Tibial nerve (tissue), 4 donors: ENCODE measurements around the gene SEMA3G. TPM values are rescaled to one million over a fixed set of nuclear protein-coding genes. Genes with fewer than 3 reads are reported as not detected.

Source experiments
- DNase-seq, 2 donors: peaks; one replicate each; pipeline ENCODE4 v3.0.0-alpha.2; 2019; ENCODE audit warnings: low spot score in 2 of 2
- H3K27ac ChIP-seq, 4 donors: fragments of 200-600 bp; sonication (generic) in 3 of 4; one replicate each; pipeline ENCODE4 v1.5.1; 2017 to 2019; ENCODE audit warnings: mild to moderate bottlenecking in 1 of 4
- H3K27me3 ChIP-seq, 2 donors: fragments of 200-600 bp; sonication (generic) in 1 of 2; one replicate each; pipeline versions ENCODE4 v1.5.1 to v1.6.0; 2017 to 2019
- H3K36me3 ChIP-seq, 3 donors: fragments of 200-600 bp; sonication (generic); one replicate each; pipeline ENCODE4 v1.5.1; 2018 to 2019
- H3K4me1 ChIP-seq, 4 donors: fragments of 200-600 bp; sonication (generic) in 3 of 4; one replicate each; pipeline ENCODE4 v1.5.1; 2017 to 2019
- H3K4me3 ChIP-seq, 4 donors: fragments of 200-600 bp; sonication (generic) in 3 of 4; one replicate each; pipeline ENCODE4 v1.5.1; 2017 to 2019; ENCODE audit warnings: mild to moderate bottlenecking in 1 of 4, moderate library complexity in 1 of 4
- H3K9me3 ChIP-seq, 4 donors: fragments of 200-600 bp; sonication (generic) in 3 of 4; one replicate each; pipeline ENCODE4 v1.5.1; 2017 to 2019
- EP300 ChIP-seq, 2 donors: sonication (generic); formaldehyde crosslinking; IDR thresholded peaks; one replicate each; pipeline ENCODE4 v1.6.1; 2017; ENCODE audit warnings: antibody characterized with exemption in 2 of 2, mild to moderate bottlenecking in 1 of 2
- POLR2A ChIP-seq, 2 donors: fragments of 450-650 bp; IDR thresholded peaks; one replicate each; pipeline ENCODE4 v1.6.1; 2017; ENCODE audit warnings: antibody characterized with exemption in 2 of 2, mild to moderate bottlenecking in 2 of 2, moderate library complexity in 2 of 2
- WGBS, 2 donors: methylation state at CpG; one replicate each; pipeline ENCODE4 v1.1.5; 2018; 5-methylcytosine and 5-hydroxymethylcytosine counted together
- total RNA-seq, 4 donors: library from RNA; depleted of rRNA; stranded (reverse); fragments of >200 nt; gene quantifications; one replicate each; pipeline ENCODE4 v1.1.0, GENCODE V29; 2016
- TF ChIP-seq, protein P1 (sequence below), 5 experiments: fragments of 200-600 bp in 3 of 5; fragments of 450-650 bp in 2 of 5; sonication (generic) in 3 of 5; IDR thresholded peaks; one replicate each; pipeline ENCODE4 v1.5.1; 2016 to 2019; ENCODE audit warnings: antibody characterized with exemption in 5 of 5, mild to moderate bottlenecking in 3 of 5, moderate library complexity in 2 of 5

Gene SEMA3G
- total RNA-seq, 4 donors from 2014 or later: 11.5 to 67.5 (median 32.7) TPM

DNA sequence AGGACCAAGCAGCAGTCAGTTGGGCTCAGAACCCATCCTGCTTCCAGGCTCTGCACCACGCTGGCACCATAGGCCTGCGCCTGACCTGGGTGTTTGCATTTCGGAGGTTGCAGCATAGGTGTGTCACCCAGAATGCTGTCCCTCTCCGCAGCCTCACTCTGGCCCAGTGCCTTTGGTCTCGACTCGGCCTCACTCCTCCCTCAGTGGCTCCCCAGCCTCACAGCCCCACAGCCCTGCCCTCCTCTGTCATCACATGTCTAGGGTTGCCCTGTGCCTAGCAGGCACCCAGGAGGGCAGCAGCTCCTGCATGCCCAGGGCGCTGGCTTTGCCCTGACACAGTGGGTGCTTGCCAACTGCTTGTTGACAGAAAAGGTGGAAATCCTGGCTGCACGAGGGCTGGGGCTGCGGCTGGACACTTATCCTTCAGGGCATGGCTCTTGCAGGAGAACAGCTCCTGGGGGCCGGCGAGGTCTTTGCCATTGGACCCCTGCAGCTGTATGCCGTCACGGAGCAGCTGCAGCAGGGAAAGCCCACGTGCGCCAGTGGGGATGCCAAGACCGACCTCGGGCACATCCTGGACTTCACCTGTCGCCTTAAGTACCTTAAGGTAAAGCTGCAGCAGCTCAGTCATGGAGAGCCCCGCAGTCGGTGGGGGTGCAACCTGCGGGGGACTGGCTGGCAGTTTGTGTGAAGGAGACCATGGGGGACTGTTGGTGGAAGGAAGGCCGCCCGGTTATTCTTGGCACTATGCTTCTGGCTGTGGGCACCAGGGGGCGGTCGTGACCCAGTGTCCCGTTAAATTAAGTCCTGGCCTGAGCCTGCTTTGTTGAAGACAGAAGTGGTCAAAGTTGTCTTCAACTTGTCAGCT lies 26.7 kb upstream of the SEMA3G start:
- Histone ChIP-seq H3K4me1 (peaks cover 0 to 70% (median 20%) of the 10 kb centered on the region in 4 donors), H3K36me3 (peaks cover 0 to 71% (median 3%) of the 10 kb centered on the region in 3 donors), H3K4me3 (no peak overlapping the region), H3K27ac (peak overlapping the region in 1 of 4 donors; percentile 50), H3K27me3 (no peaks in the 10 kb centered on the region), H3K9me3 (no peaks in the 10 kb centered on the region)
- WGBS, 2 donors: 59 to 66% methylated on average over 12 to 26 of the region's 26 CpGs
- TF ChIP-seq, protein P1, sequence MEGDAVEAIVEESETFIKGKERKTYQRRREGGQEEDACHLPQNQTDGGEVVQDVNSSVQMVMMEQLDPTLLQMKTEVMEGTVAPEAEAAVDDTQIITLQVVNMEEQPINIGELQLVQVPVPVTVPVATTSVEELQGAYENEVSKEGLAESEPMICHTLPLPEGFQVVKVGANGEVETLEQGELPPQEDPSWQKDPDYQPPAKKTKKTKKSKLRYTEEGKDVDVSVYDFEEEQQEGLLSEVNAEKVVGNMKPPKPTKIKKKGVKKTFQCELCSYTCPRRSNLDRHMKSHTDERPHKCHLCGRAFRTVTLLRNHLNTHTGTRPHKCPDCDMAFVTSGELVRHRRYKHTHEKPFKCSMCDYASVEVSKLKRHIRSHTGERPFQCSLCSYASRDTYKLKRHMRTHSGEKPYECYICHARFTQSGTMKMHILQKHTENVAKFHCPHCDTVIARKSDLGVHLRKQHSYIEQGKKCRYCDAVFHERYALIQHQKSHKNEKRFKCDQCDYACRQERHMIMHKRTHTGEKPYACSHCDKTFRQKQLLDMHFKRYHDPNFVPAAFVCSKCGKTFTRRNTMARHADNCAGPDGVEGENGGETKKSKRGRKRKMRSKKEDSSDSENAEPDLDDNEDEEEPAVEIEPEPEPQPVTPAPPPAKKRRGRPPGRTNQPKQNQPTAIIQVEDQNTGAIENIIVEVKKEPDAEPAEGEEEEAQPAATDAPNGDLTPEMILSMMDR (IDR thresholded peaks at IDR 0.05): peak; percentile 56 to 76 (median 71)
- TF ChIP-seq EP300 (IDR thresholded peaks at IDR 0.05): peak in 1 of 2 donors; percentile 18
- TF ChIP-seq POLR2A (IDR thresholded peaks at IDR 0.05): no peak
- peak; percentile 55 to 67 for DNase-seq

DNA sequence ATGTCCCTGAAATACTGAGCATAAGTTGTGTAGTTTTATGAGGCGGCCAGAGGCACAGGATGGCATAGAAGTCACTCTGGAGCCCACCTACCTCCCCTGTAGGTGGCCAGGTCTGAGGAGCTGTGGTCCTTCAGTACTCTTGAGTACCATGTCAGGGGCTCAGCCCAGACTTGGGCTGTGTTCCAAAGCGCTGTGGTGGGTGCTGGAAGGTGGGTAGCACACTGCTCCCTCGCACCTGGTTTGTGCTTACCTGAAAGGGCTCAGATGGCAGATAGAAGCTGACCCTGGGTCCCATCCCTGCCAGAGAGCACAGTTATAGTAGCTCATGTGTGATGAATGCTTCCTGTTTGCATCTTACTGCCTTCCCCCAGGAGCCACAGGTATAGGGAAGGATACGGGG lies 26.0 kb upstream of the SEMA3G start:
- Histone ChIP-seq H3K27ac (peak overlapping the region in 1 of 4 donors; percentile 67), H3K36me3 (peaks cover 0 to 64% (median 3%) of the 10 kb centered on the region in 3 donors), H3K4me1 (peaks cover 0 to 77% (median 20%) of the 10 kb centered on the region in 4 donors), H3K4me3 (no peak overlapping the region), H3K27me3 (no peaks in the 10 kb centered on the region), H3K9me3 (no peaks in the 10 kb centered on the region)
- WGBS, 2 donors: 96 to 100% methylated on average over 4 of the region's 4 CpGs
- no peak for DNase-seq
- no peak for TF ChIP-seq EP300 (IDR thresholded peaks at IDR 0.05)
- TF ChIP-seq POLR2A (IDR thresholded peaks at IDR 0.05): no peak
- TF ChIP-seq, protein P1 (IDR thresholded peaks at IDR 0.05): no peak

DNA sequence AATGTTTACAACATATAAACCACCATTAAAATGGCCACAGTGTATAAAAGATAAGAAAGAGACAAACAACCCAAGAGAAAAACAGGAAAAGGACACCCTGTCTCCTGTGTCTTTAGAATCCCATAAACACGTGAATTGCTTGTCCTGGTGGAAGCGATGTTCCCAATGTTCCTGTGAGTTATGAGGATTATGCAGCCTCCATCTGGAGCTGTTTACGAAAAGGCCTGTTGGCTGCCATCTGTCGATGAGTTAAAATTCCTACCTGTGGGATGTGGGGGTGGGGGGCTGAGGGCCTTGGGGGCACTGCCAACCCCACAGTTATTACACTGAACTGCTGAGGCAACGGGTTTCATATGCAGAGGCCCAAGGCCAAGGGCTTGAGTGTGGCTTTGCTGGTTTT lies 24.1 kb upstream of the SEMA3G start:
- H3K36me3 ChIP-seq: peaks cover 0 to 62% (median 3%) of the 10 kb centered on the region in 3 donors
- TF ChIP-seq, protein P1 (IDR thresholded peaks at IDR 0.05): no peak
- TF ChIP-seq POLR2A (IDR thresholded peaks at IDR 0.05) (no peak), EP300 (IDR thresholded peaks at IDR 0.05) (no peak)
- WGBS, 2 donors: 62 to 67% methylated on average over 4 to 5 of the region's 5 CpGs
- peaks cover 0 to 82% (median 17%) of the 10 kb centered on the region in 4 donors for H3K4me1 ChIP-seq
- H3K4me3 ChIP-seq: no peak overlapping the region
- no peaks in the 10 kb centered on the region for H3K27me3 ChIP-seq
- H3K9me3 ChIP-seq: no peaks in the 10 kb centered on the region
- peak overlapping the region in 2 of 4 donors; percentile 57 to 67 for H3K27ac ChIP-seq
- no peak for DNase-seq

DNA sequence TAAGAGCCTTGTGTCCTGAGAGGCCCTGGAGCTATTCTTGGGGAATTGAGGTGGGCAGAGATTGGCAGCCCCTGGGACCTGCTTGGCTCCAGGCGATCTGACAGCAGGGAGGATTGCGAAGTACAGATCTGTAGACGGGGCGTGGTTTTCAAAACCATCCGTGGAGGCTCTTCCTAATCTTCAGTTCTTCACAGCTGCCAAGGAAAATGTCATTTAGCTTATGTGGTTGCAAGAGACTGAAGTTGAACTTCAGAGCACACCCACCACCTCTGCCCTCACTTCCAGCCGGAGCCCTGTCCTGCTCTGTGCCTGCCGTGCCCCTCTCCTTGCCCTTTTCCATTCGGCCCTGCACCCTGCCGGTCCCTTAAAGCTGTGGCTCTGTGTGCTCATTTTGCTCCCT lies 23.4 kb upstream of the SEMA3G start:
- Histone ChIP-seq H3K4me3 (no peak overlapping the region), H3K4me1 (peaks cover 0 to 77% (median 14%) of the 10 kb centered on the region in 4 donors), H3K27ac (peak overlapping the region in 3 of 4 donors; percentile 22 to 67 (median 57)), H3K9me3 (no peaks in the 10 kb centered on the region), H3K27me3 (no peaks in the 10 kb centered on the region), H3K36me3 (peaks cover 0 to 60% (median 3%) of the 10 kb centered on the region in 3 donors)
- WGBS, 2 donors: 37 to 40% methylated on average over 9 of the region's 9 CpGs
- TF ChIP-seq EP300 (IDR thresholded peaks at IDR 0.05) (peak in 1 of 2 donors; percentile 9), POLR2A (IDR thresholded peaks at IDR 0.05) (no peak)
- TF ChIP-seq, protein P1 (IDR thresholded peaks at IDR 0.05): no peak
- DNase-seq: no peak

DNA sequence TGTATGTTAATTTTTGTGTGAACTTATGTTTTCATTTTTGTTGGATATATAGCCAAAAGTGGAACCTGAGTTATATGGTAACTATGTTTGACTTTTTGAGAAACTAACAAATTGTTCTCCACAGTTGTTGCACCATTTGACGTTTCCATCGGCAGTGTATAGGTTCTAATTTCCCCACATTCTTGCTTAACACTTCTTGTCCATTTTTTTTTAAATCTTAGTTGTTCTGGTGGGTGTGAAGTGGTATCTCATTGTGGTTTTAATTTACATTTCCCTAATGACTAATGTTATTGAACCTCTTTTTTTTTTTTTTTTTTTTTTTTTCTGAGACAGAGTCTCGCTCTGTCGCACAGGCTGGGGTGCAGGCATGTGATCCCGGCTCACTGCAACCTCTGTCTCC lies 18.5 kb upstream of the SEMA3G start:
- Histone ChIP-seq H3K4me1 (peaks cover 0 to 44% (median 2%) of the 10 kb centered on the region in 4 donors), H3K36me3 (peaks cover 0 to 74% (median 0%) of the 10 kb centered on the region in 3 donors), H3K9me3 (no peaks in the 10 kb centered on the region), H3K4me3 (no peak overlapping the region), H3K27ac (no peak overlapping the region), H3K27me3 (no peaks in the 10 kb centered on the region)
- no peak for DNase-seq
- TF ChIP-seq, protein P1 (IDR thresholded peaks at IDR 0.05): no peak
- WGBS, 2 donors: 73 to 85% methylated on average over 5 of the region's 5 CpGs
